Activated T-helper 17 cell treated with anti-CD3 and anti-CD28 coated beads, Interleukin-2, amount 50 U/mL, for 72 hours (primary cell): ENCODE results near the gene USP13. TPM values are rescaled to one million over a fixed set of nuclear protein-coding genes. Genes with fewer than 3 reads are reported as not detected.

Experiments
- ATAC-seq: fragments of 150-1000 bp; cut with Tn5 transposase; replicated peaks from 2 replicates; pipeline ENCODE4 v1.10.0; 2021; ENCODE audit warnings: mild to moderate bottlenecking, moderate library complexity
- H3K27ac Mint-ChIP-seq: one replicate; pipeline ENCODE4 v1.8.0; 2022; ENCODE audit warnings: mixed read lengths
- H3K27me3 Mint-ChIP-seq: one replicate; pipeline ENCODE4 v1.8.0; 2022; ENCODE audit warnings: mixed read lengths
- H3K36me3 Mint-ChIP-seq: one replicate; pipeline ENCODE4 v1.8.0; 2022; ENCODE audit warnings: low read depth, mild to moderate bottlenecking, mixed read lengths
- H3K4me1 Mint-ChIP-seq: one replicate; pipeline ENCODE4 v1.8.0; 2022; ENCODE audit warnings: mixed read lengths
- H3K4me3 Mint-ChIP-seq: one replicate; pipeline ENCODE4 v1.8.0; 2022; ENCODE audit warnings: mild to moderate bottlenecking, mixed read lengths
- H3K9me3 Mint-ChIP-seq: one replicate; pipeline ENCODE4 v1.8.0; 2022; ENCODE audit warnings: mixed read lengths
- total RNA-seq, 2 donors: library from RNA; stranded (reverse); gene quantifications; one replicate each; pipeline ENCODE4 v1.2.3, GENCODE V29; 2022

Gene USP13
- total RNA-seq, 2 donors from 2014 or later, result 4.2 to 12.9 TPM

GRCh38 chr3:179700716-179701115 lies 47.9 kb downstream of the USP13 start:
- H3K4me1 Mint-ChIP-seq, result no peaks in the 10 kb centered on the region
- no peaks in the 10 kb centered on the region for H3K9me3 Mint-ChIP-seq
- H3K4me3 Mint-ChIP-seq, result no peak overlapping the region
- no peaks in the 10 kb centered on the region for H3K27me3 Mint-ChIP-seq
- no peak overlapping the region for H3K27ac Mint-ChIP-seq
- ATAC-seq, result no peak
- H3K36me3 Mint-ChIP-seq, result peaks cover 15% of the 10 kb centered on the region

DNA sequence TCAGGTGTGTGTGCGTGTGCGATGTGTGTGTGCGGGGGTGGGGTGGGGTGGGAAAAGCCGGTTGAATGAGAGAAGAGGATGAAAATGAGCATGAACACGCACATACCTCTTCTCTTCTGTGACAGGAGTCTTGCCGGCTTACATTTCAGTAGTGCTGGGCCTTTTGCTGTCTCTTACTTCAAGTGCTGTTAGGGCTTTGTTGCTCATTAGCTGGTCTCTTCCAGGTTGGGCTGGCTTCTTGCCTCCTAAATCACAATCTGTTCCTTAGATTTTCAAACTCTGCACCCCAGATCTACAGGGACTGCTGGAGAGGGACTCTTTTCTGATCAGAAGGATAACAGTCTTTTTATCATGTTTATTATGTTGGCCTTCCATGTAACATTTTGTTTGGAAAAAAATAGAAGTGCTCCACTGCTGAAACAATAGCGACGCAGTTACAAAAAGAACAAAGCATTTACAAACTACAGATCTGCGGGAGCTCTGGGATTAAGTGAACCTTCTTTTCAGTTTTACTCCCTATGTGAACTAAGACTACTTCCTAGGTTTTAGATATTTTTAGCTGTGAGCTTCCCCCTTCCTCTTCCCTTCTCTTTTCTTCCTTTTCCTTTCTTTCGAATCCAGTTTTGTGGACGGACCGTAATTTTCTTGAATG lies 48.5 kb downstream of the USP13 start:
- Mint-ChIP-seq H3K9me3 (no peaks in the 10 kb centered on the region), H3K4me3 (no peak overlapping the region), H3K36me3 (peaks cover 15% of the 10 kb centered on the region), H3K27me3 (no peaks in the 10 kb centered on the region), H3K27ac (no peak overlapping the region), H3K4me1 (no peaks in the 10 kb centered on the region)
- no peak for ATAC-seq

- no peak for ATAC-seq
- Mint-ChIP-seq H3K4me3 (no peak overlapping the region), H3K4me1 (no peaks in the 10 kb centered on the region)
Measured at GRCh38 chr3:179702271-179702947, 49.6 kb downstream of the USP13 start.

DNA sequence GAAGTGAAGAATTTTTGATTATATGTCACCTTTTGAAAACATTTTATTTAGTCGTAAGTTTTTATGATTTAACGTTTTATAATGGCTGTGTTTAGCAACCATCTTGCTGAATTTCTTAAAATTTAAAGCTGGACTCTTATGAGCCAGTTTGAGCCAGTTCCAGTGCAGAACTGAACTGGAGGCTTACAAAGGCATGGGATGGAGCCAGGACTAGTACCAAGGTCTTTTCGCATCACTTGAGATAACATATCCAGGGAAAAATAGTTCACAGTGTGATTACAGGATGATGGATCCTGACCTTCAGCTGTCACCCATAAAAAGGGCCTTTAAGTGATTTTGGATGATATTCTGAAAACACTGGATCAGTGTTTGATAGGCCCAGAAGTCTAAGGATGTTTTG lies 51.0 kb downstream of the USP13 start:
- Mint-ChIP-seq H3K4me3 (no peak overlapping the region), H3K9me3 (no peaks in the 10 kb centered on the region), H3K36me3 (peaks cover 28% of the 10 kb centered on the region), H3K4me1 (no peaks in the 10 kb centered on the region), H3K27ac (no peak overlapping the region), H3K27me3 (no peaks in the 10 kb centered on the region)
- no peak for ATAC-seq

More at GRCh38 chr3:179702271-179702947, 49.6 kb downstream of the USP13 start:
- Mint-ChIP-seq H3K36me3 (peaks cover 17% of the 10 kb centered on the region), H3K27ac (no peak overlapping the region), H3K9me3 (no peaks in the 10 kb centered on the region), H3K27me3 (no peaks in the 10 kb centered on the region)

- H3K27ac Mint-ChIP-seq, result no peak overlapping the region
- ATAC-seq, result no peak
Measured at GRCh38 chr3:179706233-179706632, 53.4 kb downstream of the USP13 start.

DNA sequence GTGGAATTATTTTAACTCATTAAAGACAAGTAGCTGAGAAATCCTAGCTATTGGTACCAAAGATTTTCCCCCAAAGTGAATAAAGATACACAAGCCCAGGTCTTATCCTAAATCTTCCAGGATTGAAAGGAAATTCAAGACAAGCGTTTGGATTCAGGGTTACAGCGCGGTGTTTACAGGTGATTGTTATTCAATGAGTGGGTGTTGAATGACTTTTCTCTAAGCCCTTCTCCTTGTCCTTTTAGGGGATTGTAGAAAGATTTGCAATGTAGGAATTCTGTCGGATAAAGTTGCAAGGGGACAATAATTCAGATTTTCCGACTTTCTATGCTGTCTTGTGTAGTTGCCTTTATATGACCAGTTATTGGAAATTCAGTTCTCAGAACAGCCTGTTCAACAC lies 57.2 kb downstream of the USP13 start:
- Mint-ChIP-seq H3K27me3 (no peaks in the 10 kb centered on the region), H3K27ac (no peak overlapping the region), H3K9me3 (no peaks in the 10 kb centered on the region), H3K36me3 (peaks cover 31% of the 10 kb centered on the region), H3K4me1 (no peaks in the 10 kb centered on the region), H3K4me3 (no peak overlapping the region)
- ATAC-seq, result no peak

More at GRCh38 chr3:179706233-179706632, 53.4 kb downstream of the USP13 start:
- peaks cover 45% of the 10 kb centered on the region for H3K36me3 Mint-ChIP-seq
- H3K4me1 Mint-ChIP-seq, result no peaks in the 10 kb centered on the region
- H3K4me3 Mint-ChIP-seq, result no peak overlapping the region
- H3K27me3 Mint-ChIP-seq, result no peaks in the 10 kb centered on the region
- no peaks in the 10 kb centered on the region for H3K9me3 Mint-ChIP-seq

GRCh38 chr3:179713643-179714090 lies 60.8 kb downstream of the USP13 start:
- ATAC-seq, result no peak
- Mint-ChIP-seq H3K27me3 (no peaks in the 10 kb centered on the region), H3K4me3 (no peak overlapping the region), H3K36me3 (peaks cover 25% of the 10 kb centered on the region), H3K27ac (no peak overlapping the region), H3K4me1 (no peaks in the 10 kb centered on the region), H3K9me3 (no peaks in the 10 kb centered on the region)

GRCh38 chr3:179715582-179715981 lies 62.7 kb downstream of the USP13 start:
- Mint-ChIP-seq H3K9me3 (no peaks in the 10 kb centered on the region), H3K4me1 (no peaks in the 10 kb centered on the region), H3K4me3 (no peak overlapping the region), H3K27me3 (no peaks in the 10 kb centered on the region), H3K36me3 (peaks cover 15% of the 10 kb centered on the region), H3K27ac (no peak overlapping the region)
- ATAC-seq, result no peak

- no peak overlapping the region for H3K4me3 Mint-ChIP-seq
- peaks cover 16% of the 10 kb centered on the region for H3K36me3 Mint-ChIP-seq
- H3K27me3 Mint-ChIP-seq, result no peaks in the 10 kb centered on the region
- H3K4me1 Mint-ChIP-seq, result no peaks in the 10 kb centered on the region
- H3K9me3 Mint-ChIP-seq, result no peaks in the 10 kb centered on the region
- ATAC-seq, result no peak
- H3K27ac Mint-ChIP-seq, result no peak overlapping the region
Measured at GRCh38 chr3:179716226-179716625, 63.4 kb downstream of the USP13 start.

DNA sequence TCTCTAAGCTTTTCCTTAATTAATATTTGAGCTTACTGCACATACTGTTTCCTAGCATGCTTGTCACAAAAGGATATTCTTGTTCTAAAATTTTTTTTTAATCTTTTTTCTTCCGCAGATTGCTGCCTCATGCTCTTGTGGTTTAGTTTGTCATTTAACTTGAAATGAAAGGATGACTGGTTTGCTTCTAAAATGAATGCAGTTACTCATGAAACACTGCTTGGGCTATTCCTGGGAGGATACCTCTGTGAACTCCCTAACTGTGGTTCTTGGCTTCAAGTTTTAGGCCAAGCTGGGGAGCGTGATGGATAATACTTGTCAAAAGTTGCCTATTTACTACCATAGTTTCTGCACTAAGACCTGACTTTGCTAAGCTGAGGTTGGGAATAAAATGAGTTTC lies 64.0 kb downstream of the USP13 start:
- peaks cover 21% of the 10 kb centered on the region for H3K36me3 Mint-ChIP-seq

GRCh38 chr3:179717219-179717618 lies 64.4 kb downstream of the USP13 start:
- H3K27me3 Mint-ChIP-seq, result no peaks in the 10 kb centered on the region
- H3K4me1 Mint-ChIP-seq, result no peaks in the 10 kb centered on the region
- H3K36me3 Mint-ChIP-seq, result peaks cover 26% of the 10 kb centered on the region
- no peak overlapping the region for H3K4me3 Mint-ChIP-seq
- H3K9me3 Mint-ChIP-seq, result no peaks in the 10 kb centered on the region
- ATAC-seq, result peak; percentile 29
- no peak overlapping the region for H3K27ac Mint-ChIP-seq

More for the DNA sequence above, 64.0 kb downstream of the USP13 start:
- no peaks in the 10 kb centered on the region for H3K27me3 Mint-ChIP-seq
- H3K4me3 Mint-ChIP-seq, result no peak overlapping the region
- H3K27ac Mint-ChIP-seq, result no peak overlapping the region
- no peaks in the 10 kb centered on the region for H3K4me1 Mint-ChIP-seq
- H3K9me3 Mint-ChIP-seq, result no peaks in the 10 kb centered on the region
- peak; percentile 34 for ATAC-seq

DNA sequence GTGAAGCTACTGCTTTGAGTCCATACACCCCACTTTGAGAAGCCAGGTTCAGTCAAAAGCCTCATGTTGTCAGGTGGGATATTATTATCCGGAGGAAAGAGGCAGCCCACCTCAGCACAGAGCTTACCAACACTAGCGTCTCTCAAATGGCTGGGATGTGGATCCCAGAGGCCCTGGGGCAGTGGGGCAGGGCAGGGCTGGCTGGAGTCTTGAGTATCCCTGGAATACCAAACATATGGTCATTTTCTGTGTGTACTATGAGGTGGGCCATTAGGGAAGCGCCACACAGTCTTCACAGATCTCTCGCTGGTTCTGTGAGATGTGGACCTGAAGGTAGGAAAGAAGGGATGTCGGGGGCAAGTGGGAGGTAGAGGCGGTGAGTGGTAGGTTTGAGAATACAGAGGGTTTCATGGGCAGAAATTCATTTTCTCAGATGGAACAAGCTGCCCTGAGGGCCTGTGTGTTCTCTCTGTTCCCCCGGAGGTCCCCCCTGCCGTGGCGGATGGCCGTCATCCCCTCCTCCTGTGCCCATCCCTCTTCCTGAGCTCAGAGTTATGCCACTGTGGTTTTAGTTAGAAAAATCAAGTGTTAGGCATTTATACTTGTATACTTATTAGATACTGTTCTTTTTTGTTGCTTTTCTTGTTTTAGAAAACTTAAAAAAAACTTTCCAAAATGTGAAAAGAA lies 66.4 kb downstream of the USP13 start:
- H3K27me3 Mint-ChIP-seq, result no peaks in the 10 kb centered on the region
- ATAC-seq, result no peak
- no peak overlapping the region for H3K4me3 Mint-ChIP-seq
- peaks cover 5% of the 10 kb centered on the region for H3K4me1 Mint-ChIP-seq
- H3K36me3 Mint-ChIP-seq, result peaks cover 37% of the 10 kb centered on the region
- no peak overlapping the region for H3K27ac Mint-ChIP-seq
- H3K9me3 Mint-ChIP-seq, result no peaks in the 10 kb centered on the region

DNA sequence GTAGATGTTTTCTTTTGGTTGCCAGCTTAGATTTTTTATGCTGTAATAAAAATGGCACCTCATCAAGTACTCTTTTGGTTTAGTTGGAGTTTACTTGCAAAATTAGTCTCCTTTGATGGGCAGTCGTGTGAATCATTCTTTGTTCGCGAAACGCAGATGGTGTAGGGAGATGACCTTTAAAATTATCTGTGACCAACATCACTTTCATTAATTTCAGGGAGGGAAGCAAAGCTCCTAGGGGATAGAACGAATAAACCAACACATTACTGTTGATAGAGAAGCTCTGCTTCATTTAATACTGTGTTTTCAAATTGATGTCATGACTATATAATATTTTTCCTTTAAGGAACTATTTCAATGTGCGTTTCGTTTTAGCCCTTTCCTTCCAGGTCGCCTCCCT lies 67.4 kb downstream of the USP13 start:
- H3K9me3 Mint-ChIP-seq, result no peaks in the 10 kb centered on the region
- no peak overlapping the region for H3K4me3 Mint-ChIP-seq
- peaks cover 5% of the 10 kb centered on the region for H3K4me1 Mint-ChIP-seq
- no peaks in the 10 kb centered on the region for H3K27me3 Mint-ChIP-seq
- H3K27ac Mint-ChIP-seq, result no peak overlapping the region
- no peak for ATAC-seq
- H3K36me3 Mint-ChIP-seq, result peaks cover 37% of the 10 kb centered on the region

DNA sequence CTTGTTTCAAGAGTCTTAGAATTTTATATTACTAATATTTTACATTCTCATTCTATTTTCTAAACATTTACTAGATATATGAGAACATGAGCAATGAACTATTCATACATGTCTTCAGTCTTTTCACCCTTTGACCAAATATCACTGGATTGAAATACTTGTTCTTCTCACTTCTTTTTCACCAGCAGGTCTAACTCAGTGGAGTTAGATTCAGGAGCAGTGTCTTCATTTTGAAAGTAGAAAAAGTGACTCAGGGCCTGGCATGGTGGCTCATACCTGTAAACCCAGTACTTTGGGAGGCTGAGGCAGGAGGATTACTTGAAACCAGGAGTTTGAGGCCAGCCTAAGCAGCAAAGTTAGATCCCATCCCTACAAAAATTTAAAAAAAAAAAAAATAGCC lies 70.8 kb downstream of the USP13 start:
- Mint-ChIP-seq H3K4me3 (no peak overlapping the region), H3K27ac (no peak overlapping the region), H3K36me3 (peaks cover 33% of the 10 kb centered on the region), H3K9me3 (no peaks in the 10 kb centered on the region), H3K27me3 (no peaks in the 10 kb centered on the region), H3K4me1 (peaks cover 5% of the 10 kb centered on the region)
- ATAC-seq, result peak; percentile 55
